ENCODE results near the gene DNAJC10. TPM values are rescaled to one million over a fixed set of nuclear protein-coding genes. Genes with fewer than 3 reads are reported as not detected.
"Not testable (repeated sequence)": the region's sequence is repeated elsewhere in the genome, so short reads cannot be mapped to it uniquely, and the experiment has no call there.

Gene DNAJC10
- total RNA-seq, 1 donor, result 116 TPM

DNA sequence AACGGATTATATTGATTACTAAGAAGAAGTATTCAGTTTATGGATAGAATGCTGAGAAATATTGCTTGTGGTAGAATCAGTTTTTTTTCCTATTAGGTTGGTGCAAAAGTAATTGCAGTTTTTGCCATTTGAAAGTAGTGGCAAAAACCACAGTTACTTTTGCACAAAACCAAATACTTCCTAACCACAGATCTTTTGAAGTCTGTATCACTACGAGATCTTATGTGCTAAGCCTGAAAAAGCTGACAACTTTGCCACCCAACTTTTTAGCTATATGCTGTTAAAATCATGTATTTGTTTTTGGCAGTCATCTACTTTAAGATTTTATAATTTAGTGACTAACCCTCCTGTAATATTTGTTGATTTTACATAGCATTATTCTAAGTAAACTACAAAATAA is 24.6 kb downstream of the DNAJC10 start:
- TF ChIP-seq, protein P1, sequence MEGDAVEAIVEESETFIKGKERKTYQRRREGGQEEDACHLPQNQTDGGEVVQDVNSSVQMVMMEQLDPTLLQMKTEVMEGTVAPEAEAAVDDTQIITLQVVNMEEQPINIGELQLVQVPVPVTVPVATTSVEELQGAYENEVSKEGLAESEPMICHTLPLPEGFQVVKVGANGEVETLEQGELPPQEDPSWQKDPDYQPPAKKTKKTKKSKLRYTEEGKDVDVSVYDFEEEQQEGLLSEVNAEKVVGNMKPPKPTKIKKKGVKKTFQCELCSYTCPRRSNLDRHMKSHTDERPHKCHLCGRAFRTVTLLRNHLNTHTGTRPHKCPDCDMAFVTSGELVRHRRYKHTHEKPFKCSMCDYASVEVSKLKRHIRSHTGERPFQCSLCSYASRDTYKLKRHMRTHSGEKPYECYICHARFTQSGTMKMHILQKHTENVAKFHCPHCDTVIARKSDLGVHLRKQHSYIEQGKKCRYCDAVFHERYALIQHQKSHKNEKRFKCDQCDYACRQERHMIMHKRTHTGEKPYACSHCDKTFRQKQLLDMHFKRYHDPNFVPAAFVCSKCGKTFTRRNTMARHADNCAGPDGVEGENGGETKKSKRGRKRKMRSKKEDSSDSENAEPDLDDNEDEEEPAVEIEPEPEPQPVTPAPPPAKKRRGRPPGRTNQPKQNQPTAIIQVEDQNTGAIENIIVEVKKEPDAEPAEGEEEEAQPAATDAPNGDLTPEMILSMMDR (IDR thresholded peaks at IDR 0.05; ENCODE audit: insufficient read depth, low read depth, low read length), result no peak
- DNase-seq (ENCODE audit: low read depth), result no peak
- H3K4me3 ChIP-seq (ENCODE audit: low read depth, low read length), result no peak overlapping the region

DNA sequence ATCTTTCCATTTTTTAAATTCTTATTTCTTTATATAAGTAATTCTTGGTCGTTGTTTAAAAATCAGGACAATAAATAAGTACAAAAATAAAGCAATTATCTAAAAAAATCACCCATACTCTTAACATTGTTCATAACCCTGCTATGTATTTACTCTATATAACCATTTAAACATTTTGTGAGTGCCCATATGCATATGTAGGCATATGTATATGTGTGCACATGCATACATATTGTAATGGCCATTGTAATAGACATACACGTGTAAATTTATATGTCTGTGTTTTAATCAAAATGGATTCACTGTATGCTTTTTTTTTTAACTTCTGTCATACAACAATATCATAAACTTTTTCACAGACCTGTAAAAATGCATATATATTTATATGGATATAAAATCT is 25.6 kb downstream of the DNAJC10 start:
- no peak for DNase-seq (ENCODE audit: low read depth)
- TF ChIP-seq, protein P1 (IDR thresholded peaks at IDR 0.05; ENCODE audit: insufficient read depth, low read depth, low read length), result no peak
- H3K4me3 ChIP-seq (ENCODE audit: low read depth, low read length), result no peak overlapping the region

DNA sequence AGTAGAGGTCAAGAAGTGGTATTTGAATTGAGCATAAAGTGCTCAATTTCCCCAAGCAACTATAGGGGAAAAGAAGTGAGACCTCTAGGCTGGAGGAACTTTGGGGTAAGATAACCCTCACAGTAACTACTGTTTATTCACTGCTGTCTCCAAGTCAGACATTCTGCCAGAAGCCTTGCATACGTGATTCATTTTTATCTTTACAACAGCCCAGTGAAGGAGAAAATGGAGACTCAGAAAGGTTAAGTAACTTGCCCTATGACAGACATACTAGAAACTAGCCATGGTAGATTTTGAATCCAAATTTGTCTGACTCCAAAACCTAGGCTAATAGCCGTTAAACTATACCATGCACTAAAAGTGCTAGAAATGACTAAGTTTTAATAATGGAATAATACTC is 28.4 kb downstream of the DNAJC10 start:
- TF ChIP-seq, protein P1 (IDR thresholded peaks at IDR 0.05; ENCODE audit: insufficient read depth, low read depth, low read length), result no peak
- peak; percentile 57 for DNase-seq (ENCODE audit: low read depth)
- H3K4me3 ChIP-seq (ENCODE audit: low read depth, low read length), result no peak overlapping the region

DNA sequence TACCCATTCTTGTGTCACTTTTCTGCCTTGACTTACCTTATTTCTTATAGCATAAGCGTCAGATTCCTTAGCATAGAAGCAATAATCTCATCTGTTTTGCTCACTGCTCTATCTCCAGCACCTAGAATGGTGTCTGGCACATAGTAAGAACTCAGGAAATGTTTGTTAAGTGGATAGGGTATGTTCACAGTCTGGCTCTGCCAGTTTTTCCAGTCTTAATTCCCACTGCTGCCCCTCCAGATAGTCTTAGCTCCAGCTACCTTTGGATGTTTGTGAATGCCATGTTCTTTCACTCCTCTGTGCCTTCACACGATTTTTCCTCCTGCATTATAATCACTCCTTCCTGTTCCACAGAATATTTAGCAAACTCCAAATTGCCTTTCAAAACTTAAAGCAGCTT is 29.0 kb downstream of the DNAJC10 start:
- H3K4me3 ChIP-seq (ENCODE audit: low read depth, low read length), result no peak overlapping the region
- DNase-seq (ENCODE audit: low read depth), result no peak
- TF ChIP-seq, protein P1 (IDR thresholded peaks at IDR 0.05; ENCODE audit: insufficient read depth, low read depth, low read length), result no peak

DNA sequence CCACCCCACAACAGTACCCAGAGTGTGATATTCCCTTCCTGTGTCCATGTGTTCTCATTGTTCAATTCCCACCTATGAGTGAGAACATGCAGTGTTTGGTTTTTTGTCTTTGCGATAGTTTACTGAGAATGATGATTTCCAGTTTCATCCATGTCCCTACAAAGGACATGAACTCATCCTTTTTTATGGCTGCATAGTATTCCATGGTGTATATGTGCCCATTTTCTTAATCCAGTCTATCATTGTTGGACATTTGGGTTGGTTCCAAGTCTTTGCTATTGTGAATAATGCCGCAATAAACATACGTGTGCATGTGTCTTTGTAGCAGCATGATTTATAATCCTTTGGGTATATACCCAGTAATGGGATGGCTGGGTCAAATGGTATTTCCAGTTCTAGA is 29.8 kb downstream of the DNAJC10 start:
- not testable (repeated sequence) for DNase-seq (ENCODE audit: low read depth); H3K4me3 ChIP-seq (ENCODE audit: low read depth, low read length)

DNA sequence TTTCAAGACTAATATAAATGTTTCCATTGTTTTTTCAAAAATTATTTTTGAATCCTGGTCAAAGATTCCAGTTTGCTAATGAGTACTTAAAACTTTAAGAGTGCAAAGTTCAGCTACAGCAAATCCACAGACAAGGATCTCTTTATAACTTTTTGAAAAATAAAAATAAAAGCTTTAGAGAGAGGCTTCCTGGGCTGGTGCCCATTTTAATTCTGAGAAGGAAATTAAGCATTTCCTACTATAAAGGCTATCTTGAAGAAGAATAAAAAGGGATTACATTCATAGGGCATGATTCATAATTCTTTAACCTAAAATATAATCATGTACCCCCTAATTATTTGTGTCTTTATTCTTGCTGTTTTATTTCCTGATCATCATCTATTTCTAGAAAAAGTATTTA is 38.2 kb downstream of the DNAJC10 start:
- DNase-seq (ENCODE audit: low read depth), result no peak
- TF ChIP-seq, protein P1 (IDR thresholded peaks at IDR 0.05; ENCODE audit: insufficient read depth, low read depth, low read length), result no peak
- H3K4me3 ChIP-seq (ENCODE audit: low read depth, low read length), result no peak overlapping the region

DNA sequence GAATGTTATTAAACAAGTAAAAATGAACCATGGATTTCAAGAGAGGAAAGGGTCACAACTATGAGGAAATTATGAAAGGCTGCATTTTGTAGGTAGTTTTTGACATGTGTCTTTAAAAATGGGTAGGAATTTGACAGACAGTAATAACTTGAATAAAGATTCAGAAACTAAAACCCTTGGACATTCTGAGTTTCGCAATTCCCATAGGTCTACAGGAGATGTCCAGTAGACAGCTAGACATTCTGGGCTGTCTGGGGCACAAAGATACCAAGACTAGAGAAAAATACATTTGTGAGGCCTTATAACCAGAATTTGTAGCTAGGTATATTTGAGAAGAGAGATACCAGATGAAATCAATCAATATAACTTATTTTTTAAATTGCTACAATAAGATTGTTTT is 42.3 kb downstream of the DNAJC10 start:
- TF ChIP-seq, protein P1 (IDR thresholded peaks at IDR 0.05; ENCODE audit: insufficient read depth, low read depth, low read length), result no peak
- DNase-seq (ENCODE audit: low read depth), result no peak
- no peak overlapping the region for H3K4me3 ChIP-seq (ENCODE audit: low read depth, low read length)

Data from fibroblast of villous mesenchyme (primary cell).